Measurements from ENCODE around the gene PPIL3. TPM values are rescaled to one million over a fixed set of nuclear protein-coding genes. Genes with fewer than 3 reads are reported as not detected.

PPIL3 gene
- polyA plus RNA-seq (28.1 to 84.0 TPM (median 47.2 TPM) in 3 replicates), polyA minus RNA-seq (3.8 to 20.6 TPM (median 14.0 TPM) in 3 replicates)
- 20.9 TPM for polyA plus RNA-seq (2011; ENCODE audit: low read depth)
- 33.4 and 67.0 TPM in 2 replicates for polyA plus RNA-seq (2011; cell fraction: cytosol; rRNA removed)
- polyA plus RNA-seq (2011; cell fraction: nucleus; rRNA removed): 54.6 and 68.2 TPM in 2 replicates
- 23.7 and 41.7 TPM in 2 replicates for polyA plus RNA-seq (2012; ENCODE audit: low replicate concordance)
- polyA minus RNA-seq (2011; cell fraction: cytosol; rRNA and poly(A)+ RNA removed): 9.6 TPM
- polyA minus RNA-seq (2011; cell fraction: nucleus; rRNA and poly(A)+ RNA removed): 4.7 and 12.2 TPM in 2 replicates

DNA sequence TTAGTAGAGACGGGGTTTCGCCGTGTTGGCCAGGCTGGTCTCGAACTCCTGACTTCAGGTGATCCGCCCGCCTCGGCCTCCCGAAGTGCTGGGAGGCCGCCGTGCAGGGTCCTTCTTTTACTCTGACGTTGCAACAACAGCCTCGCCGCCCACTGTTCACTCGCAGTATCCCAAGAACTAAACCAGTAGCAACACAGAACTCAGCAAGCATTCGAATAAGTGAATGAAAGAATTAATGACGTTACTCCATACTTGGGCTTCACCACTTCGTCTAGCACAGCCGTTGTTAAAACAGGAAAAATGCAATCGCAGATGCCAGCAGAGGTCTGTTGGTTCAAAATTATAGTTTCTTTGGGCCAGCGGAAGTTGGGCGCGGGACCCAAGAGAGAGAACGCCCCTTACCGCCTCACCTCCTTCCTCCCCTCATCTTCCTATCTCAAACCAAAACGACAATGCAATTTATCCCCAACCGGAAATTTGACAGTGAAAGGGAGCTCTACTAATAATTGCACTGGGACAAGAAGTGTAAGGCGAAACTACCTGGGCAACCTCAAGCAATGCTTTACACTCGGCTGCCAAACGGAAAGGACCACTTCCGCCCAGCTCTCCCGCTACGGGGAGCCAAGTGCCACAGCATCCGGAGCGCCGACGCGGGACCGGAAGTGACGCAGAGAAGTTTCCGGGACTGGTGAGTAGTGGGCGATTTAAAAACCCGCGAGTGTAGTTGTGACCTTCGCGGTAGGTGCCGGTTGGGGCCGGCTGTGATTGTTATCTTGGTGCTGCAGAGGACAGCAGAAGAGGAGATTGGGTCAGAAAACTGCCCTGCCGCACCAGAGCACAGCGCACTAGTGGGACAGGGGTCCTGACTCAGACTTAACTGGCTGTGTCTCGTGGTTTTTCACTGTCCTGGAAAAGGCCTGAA, at the start of gene PPIL3, which contains the start of gene NIF3L1:
PPIL3 (minus strand) TSS at position 374 of the 922 bp plus-strand sequence. CDS start 1,462 bp downstream, outside the sequence.
NIF3L1 (plus strand) TSS at position 668 of the 922 bp plus-strand sequence. CDS start 2,573 bp downstream, outside the sequence.
- peak; percentile 89 for FAIRE-seq
- Histone ChIP-seq H3K79me2 (ENCODE audit: control insufficient read depth, insufficient read depth, low read length) (peaks cover 41% of the 10 kb centered on the region), H3K9me1 (ENCODE audit: control insufficient read depth, extremely low read depth, insufficient read depth, low read length) (no peaks in the 10 kb centered on the region), H2AFZ (ENCODE audit: control insufficient read depth, low read length) (peak within 1 kb of the TSS; percentile 97), H3K27ac (ENCODE audit: control insufficient read depth, insufficient read depth, low read length) (peak within 1 kb of the TSS; percentile 91), H3K4me2 (ENCODE audit: control insufficient read depth, extremely low read depth, insufficient read depth, low read depth, low read length) (peak within 1 kb of the TSS; percentile 84), H3K36me3 (ENCODE audit: control insufficient read depth in 2 of 2, extremely low read depth in 1 of 2, insufficient read depth in 2 of 2, low read length in 2 of 2) (peaks cover 2 to 9% of the 10 kb centered on the region in 2 experiments), H3K9ac (ENCODE audit: control insufficient read depth, extremely low read depth, insufficient read depth, low read length) (peak within 1 kb of the TSS; percentile 90), H3K4me1 (ENCODE audit: control insufficient read depth, extremely low read depth, insufficient read depth, low read length) (peaks cover 12% of the 10 kb centered on the region), H3K4me3 (ENCODE audit: control insufficient read depth in 2 of 3, extremely low read depth in 1 of 3, insufficient read depth in 2 of 3, low read depth in 1 of 3, low read length in 3 of 3) (peak within 1 kb of the TSS; percentile 62 to 81 (median 64)), H3K27me3 (ENCODE audit: control insufficient read depth, extremely low read depth, insufficient read depth, low read length) (no peaks in the 10 kb centered on the region), H4K20me1 (ENCODE audit: control insufficient read depth, extremely low read depth, insufficient read depth, low read length) (no peaks in the 10 kb centered on the region), H3K9me3 (ENCODE audit: control insufficient read depth, low read depth, low read length) (no peaks in the 10 kb centered on the region)
- peak; percentile 69 for DNase-seq (ENCODE audit: low read depth, low spot score)
- dilution Hi-C loops (cut with MboI; ENCODE audit: extremely low pct_ligation_motif_present, low sequenced_read_pairs): no loop called here
- TF ChIP-seq EZH2 (IDR thresholded peaks at IDR 0.05; ENCODE audit: low read length) (no peak), CTCF (optimal IDR thresholded peaks at IDR 0.05 in 1 of 3, IDR thresholded peaks at IDR 0.05 in 1 of 3, conservative IDR thresholded peaks at IDR 0.05 in 1 of 3; ENCODE audit: extremely low read depth in 1 of 3, insufficient read depth in 2 of 3, low read length in 3 of 3) (no peak)

DNA sequence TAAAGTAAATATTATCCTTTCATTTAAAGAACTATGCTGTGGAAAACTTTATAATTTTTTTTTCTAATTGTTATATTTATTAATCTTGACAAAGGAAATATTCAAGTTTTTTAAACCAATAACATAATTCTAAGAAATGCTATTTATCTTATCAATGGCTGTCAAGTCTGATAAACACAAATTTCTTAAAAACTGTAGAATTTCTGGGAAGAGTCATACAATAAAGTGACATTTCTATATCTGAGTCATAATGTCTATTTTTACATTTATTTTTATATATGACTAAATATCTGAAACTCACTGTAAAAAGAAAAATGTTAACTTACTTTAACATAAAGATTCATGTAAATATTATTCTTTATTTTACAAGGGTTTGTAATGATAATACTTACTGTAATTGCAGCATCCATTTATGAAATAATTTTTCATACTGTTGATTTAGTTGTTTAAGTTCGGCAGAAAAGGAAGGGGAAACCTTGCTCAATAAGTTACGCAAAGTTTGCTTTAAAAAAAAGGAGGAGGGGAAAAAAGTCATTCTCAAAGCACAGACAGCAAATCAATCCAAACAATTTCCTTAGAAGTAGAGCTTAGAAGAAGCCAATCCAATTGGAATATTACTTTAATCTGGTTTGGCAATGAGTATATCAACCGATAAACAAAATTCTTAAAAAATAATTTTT, 42.2 kb upstream of the PPIL3 start:
- H3K4me3 ChIP-seq (ENCODE audit: control insufficient read depth in 2 of 3, extremely low read depth in 1 of 3, insufficient read depth in 2 of 3, low read depth in 1 of 3, low read length in 3 of 3): no peak overlapping the region
- no peak for TF ChIP-seq CTCF (optimal IDR thresholded peaks at IDR 0.05 in 1 of 3, IDR thresholded peaks at IDR 0.05 in 1 of 3, conservative IDR thresholded peaks at IDR 0.05 in 1 of 3; ENCODE audit: extremely low read depth in 1 of 3, insufficient read depth in 2 of 3, low read length in 3 of 3)
- no peak for TF ChIP-seq EZH2 (IDR thresholded peaks at IDR 0.05; ENCODE audit: low read length)
- dilution Hi-C loops (cut with MboI; ENCODE audit: extremely low pct_ligation_motif_present, low sequenced_read_pairs): no loop called here
- no peaks in the 10 kb centered on the region for H3K27me3 ChIP-seq (ENCODE audit: control insufficient read depth, extremely low read depth, insufficient read depth, low read length)
- peaks cover 2% of the 10 kb centered on the region for H3K4me1 ChIP-seq (ENCODE audit: control insufficient read depth, extremely low read depth, insufficient read depth, low read length)
- FAIRE-seq: no peak
- H4K20me1 ChIP-seq (ENCODE audit: control insufficient read depth, extremely low read depth, insufficient read depth, low read length): no peaks in the 10 kb centered on the region
- no peaks in the 10 kb centered on the region for H3K79me2 ChIP-seq (ENCODE audit: control insufficient read depth, insufficient read depth, low read length)
- no peaks in the 10 kb centered on the region for H3K9me1 ChIP-seq (ENCODE audit: control insufficient read depth, extremely low read depth, insufficient read depth, low read length)
- H2AFZ ChIP-seq (ENCODE audit: control insufficient read depth, low read length): no peak overlapping the region
- no peaks in the 10 kb centered on the region for H3K9me3 ChIP-seq (ENCODE audit: control insufficient read depth, low read depth, low read length)
- no peak overlapping the region for H3K27ac ChIP-seq (ENCODE audit: control insufficient read depth, insufficient read depth, low read length)
- DNase-seq (ENCODE audit: low read depth, low spot score): no peak
- H3K9ac ChIP-seq (ENCODE audit: control insufficient read depth, extremely low read depth, insufficient read depth, low read length): no peak overlapping the region
- H3K36me3 ChIP-seq (ENCODE audit: control insufficient read depth in 2 of 2, extremely low read depth in 1 of 2, insufficient read depth in 2 of 2, low read length in 2 of 2): peaks cover 10 to 13% of the 10 kb centered on the region in 2 experiments
- no peak overlapping the region for H3K4me2 ChIP-seq (ENCODE audit: control insufficient read depth, extremely low read depth, insufficient read depth, low read depth, low read length)
